Measurements from ENCODE around the gene PRRX1.
A peak's percentile ranks its signal among the peaks of the same experiment; 100 is the strongest.

PRRX1 gene

DNA sequence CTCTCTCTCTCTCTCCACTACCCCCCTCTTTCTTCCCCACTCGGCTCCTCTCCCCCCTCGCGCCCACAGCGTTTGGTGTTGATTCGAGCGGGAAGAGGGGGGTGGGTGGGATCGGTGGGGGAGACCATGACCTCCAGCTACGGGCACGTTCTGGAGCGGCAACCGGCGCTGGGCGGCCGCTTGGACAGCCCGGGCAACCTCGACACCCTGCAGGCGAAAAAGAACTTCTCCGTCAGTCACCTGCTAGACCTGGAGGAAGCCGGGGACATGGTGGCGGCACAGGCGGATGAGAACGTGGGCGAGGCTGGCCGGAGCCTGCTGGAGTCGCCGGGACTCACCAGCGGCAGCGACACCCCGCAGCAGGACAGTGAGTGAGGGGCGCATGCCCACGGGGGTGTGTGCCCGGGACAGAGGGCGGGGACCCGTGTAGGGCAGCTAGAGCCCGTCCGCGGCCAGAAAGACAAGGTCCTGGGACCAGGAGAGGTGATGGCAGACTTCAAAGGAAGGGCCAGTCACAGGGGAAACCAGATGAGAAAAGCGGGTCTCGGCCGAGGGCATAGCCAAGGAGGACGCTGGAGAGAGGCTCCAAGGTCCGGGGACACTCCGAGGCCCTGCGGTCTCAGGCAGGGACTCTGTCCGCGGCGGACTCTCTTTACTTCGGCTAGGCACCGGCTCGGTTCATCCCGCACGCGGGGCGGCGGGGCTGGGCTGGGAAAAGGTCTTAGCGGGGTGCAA lies at the start of gene PRRX1 (continued):
- TF ChIP-seq ZNF133 (tag by site-specific recombination; IDR thresholded peaks at IDR 0.05), result no peak
- no peak for TF ChIP-seq ZNF837 (tag by site-specific recombination; IDR thresholded peaks at IDR 0.05)
- TF ChIP-seq ZNF155 (tag by site-specific recombination; IDR thresholded peaks at IDR 0.05), result no peak
- TF ChIP-seq ZNF302 (tag by site-specific recombination; IDR thresholded peaks at IDR 0.05; ENCODE audit: low read depth), result no peak
- TF ChIP-seq, protein P1, sequence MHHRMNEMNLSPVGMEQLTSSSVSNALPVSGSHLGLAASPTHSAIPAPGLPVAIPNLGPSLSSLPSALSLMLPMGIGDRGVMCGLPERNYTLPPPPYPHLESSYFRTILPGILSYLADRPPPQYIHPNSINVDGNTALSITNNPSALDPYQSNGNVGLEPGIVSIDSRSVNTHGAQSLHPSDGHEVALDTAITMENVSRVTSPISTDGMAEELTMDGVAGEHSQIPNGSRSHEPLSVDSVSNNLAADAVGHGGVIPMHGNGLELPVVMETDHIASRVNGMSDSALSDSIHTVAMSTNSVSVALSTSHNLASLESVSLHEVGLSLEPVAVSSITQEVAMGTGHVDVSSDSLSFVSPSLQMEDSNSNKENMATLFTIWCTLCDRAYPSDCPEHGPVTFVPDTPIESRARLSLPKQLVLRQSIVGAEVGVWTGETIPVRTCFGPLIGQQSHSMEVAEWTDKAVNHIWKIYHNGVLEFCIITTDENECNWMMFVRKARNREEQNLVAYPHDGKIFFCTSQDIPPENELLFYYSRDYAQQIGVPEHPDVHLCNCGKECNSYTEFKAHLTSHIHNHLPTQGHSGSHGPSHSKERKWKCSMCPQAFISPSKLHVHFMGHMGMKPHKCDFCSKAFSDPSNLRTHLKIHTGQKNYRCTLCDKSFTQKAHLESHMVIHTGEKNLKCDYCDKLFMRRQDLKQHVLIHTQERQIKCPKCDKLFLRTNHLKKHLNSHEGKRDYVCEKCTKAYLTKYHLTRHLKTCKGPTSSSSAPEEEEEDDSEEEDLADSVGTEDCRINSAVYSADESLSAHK (tag by site-specific recombination; IDR thresholded peaks at IDR 0.05), result no peak
- no peak for TF ChIP-seq ZNF768 (tag by site-specific recombination; IDR thresholded peaks at IDR 0.05)
- TF ChIP-seq ZNF174 (tag by site-specific recombination; IDR thresholded peaks at IDR 0.05), result no peak
- no peak for TF ChIP-seq ZNF223 (tag by site-specific recombination; IDR thresholded peaks at IDR 0.05)
- TF ChIP-seq, protein P2, sequence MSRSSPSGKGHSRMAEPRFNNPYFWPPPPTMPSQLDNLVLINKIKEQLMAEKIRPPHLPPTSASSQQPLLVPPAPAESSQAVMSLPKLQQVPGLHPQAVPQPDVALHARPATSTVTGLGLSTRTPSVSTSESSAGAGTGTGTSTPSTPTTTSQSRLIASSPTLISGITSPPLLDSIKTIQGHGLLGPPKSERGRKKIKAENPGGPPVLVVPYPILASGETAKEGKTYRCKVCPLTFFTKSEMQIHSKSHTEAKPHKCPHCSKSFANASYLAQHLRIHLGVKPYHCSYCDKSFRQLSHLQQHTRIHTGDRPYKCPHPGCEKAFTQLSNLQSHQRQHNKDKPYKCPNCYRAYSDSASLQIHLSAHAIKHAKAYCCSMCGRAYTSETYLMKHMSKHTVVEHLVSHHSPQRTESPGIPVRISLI (tag by site-specific recombination; IDR thresholded peaks at IDR 0.05), result no peak
- TF ChIP-seq GLI4 (tag by site-specific recombination; IDR thresholded peaks at IDR 0.05), result 0 out of 2 replicates have a peak, but pooled peaks have one; percentile 22
- no peak for TF ChIP-seq GLIS1 (tag by site-specific recombination; IDR thresholded peaks at IDR 0.05)
- TF ChIP-seq, protein P3, sequence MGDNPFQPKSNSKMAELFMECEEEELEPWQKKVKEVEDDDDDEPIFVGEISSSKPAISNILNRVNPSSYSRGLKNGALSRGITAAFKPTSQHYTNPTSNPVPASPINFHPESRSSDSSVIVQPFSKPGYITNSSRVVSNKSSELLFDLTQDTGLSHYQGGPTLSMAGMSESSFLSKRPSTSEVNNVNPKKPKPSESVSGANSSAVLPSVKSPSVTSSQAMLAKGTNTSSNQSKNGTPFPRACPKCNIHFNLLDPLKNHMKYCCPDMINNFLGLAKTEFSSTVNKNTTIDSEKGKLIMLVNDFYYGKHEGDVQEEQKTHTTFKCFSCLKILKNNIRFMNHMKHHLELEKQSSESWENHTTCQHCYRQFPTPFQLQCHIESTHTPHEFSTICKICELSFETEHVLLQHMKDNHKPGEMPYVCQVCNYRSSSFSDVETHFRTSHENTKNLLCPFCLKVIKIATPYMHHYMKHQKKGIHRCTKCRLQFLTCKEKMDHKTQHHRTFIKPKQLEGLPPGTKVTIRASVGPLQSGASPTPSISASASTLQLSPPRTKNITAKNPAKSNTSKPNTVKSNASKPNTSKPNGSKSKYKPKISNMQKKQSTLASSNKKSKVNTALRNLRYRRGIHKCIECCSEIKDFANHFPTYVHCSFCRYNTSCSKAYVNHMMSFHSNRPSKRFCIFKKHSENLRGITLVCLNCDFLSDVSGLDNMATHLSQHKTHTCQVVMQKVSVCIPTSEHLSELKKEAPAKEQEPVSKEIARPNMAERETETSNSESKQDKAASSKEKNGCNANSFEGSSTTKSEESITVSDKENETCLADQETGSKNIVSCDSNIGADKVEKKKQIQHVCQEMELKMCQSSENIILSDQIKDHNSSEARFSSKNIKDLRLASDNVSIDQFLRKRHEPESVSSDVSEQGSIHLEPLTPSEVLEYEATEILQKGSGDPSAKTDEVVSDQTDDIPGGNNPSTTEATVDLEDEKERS (tag by site-specific recombination; IDR thresholded peaks at IDR 0.05), result no peak
- TF ChIP-seq ZNF426 (tag by site-specific recombination; IDR thresholded peaks at IDR 0.05), result no peak
- no peak for TF ChIP-seq ZNF10 (tag by site-specific recombination; IDR thresholded peaks at IDR 0.05)
- TF ChIP-seq, protein P4, sequence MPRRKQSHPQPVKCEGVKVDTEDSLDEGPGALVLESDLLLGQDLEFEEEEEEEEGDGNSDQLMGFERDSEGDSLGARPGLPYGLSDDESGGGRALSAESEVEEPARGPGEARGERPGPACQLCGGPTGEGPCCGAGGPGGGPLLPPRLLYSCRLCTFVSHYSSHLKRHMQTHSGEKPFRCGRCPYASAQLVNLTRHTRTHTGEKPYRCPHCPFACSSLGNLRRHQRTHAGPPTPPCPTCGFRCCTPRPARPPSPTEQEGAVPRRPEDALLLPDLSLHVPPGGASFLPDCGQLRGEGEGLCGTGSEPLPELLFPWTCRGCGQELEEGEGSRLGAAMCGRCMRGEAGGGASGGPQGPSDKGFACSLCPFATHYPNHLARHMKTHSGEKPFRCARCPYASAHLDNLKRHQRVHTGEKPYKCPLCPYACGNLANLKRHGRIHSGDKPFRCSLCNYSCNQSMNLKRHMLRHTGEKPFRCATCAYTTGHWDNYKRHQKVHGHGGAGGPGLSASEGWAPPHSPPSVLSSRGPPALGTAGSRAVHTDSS (tag by site-specific recombination; IDR thresholded peaks at IDR 0.05), result no peak
- no peak for TF ChIP-seq ZNF416 (tag by site-specific recombination; IDR thresholded peaks at IDR 0.05)
- TF ChIP-seq ZNF558 (tag by site-specific recombination; IDR thresholded peaks at IDR 0.05), result no peak
- TF ChIP-seq ZNF132 (tag by site-specific recombination; IDR thresholded peaks at IDR 0.05; ENCODE audit: borderline replicate concordance), result no peak
- TF ChIP-seq ZNF221 (tag by site-specific recombination; IDR thresholded peaks at IDR 0.05; ENCODE audit: borderline replicate concordance), result no peak
- TF ChIP-seq ZFP37 (tag by site-specific recombination; IDR thresholded peaks at IDR 0.05), result no peak
- TF ChIP-seq SALL2 (tag by site-specific recombination; IDR thresholded peaks at IDR 0.05; ENCODE audit: borderline replicate concordance), result no peak
- TF ChIP-seq ZNF623 (tag by site-specific recombination; IDR thresholded peaks at IDR 0.05), result no peak
- TF ChIP-seq, protein P5, sequence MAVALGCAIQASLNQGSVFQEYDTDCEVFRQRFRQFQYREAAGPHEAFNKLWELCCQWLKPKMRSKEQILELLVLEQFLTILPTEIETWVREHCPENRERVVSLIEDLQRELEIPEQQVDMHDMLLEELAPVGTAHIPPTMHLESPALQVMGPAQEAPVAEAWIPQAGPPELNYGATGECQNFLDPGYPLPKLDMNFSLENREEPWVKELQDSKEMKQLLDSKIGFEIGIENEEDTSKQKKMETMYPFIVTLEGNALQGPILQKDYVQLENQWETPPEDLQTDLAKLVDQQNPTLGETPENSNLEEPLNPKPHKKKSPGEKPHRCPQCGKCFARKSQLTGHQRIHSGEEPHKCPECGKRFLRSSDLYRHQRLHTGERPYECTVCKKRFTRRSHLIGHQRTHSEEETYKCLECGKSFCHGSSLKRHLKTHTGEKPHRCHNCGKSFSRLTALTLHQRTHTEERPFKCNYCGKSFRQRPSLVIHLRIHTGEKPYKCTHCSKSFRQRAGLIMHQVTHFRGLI (tag by site-specific recombination; IDR thresholded peaks at IDR 0.05), result no peak
- no peak for TF ChIP-seq KLF10 (tag by site-specific recombination; IDR thresholded peaks at IDR 0.05)
- no peak for TF ChIP-seq OSR2 (tag by site-specific recombination; IDR thresholded peaks at IDR 0.05)
- TF ChIP-seq ZNF292 (tag by site-specific recombination; IDR thresholded peaks at IDR 0.05; ENCODE audit: borderline replicate concordance, low read depth), result no peak
- no peak for TF ChIP-seq ZNF266 (tag by site-specific recombination; IDR thresholded peaks at IDR 0.05; ENCODE audit: low read depth)
- TF ChIP-seq MYNN (tag by site-specific recombination; IDR thresholded peaks at IDR 0.05; ENCODE audit: borderline replicate concordance), result no peak
- TF ChIP-seq KLF9 (tag by site-specific recombination; IDR thresholded peaks at IDR 0.05; ENCODE audit: low read depth), result peak; percentile 44; the same call in 1 of the 2 replicates
- TF ChIP-seq ZNF621 (tag by site-specific recombination; IDR thresholded peaks at IDR 0.05), result no peak
- TF ChIP-seq SP3 (tag by site-specific recombination; IDR thresholded peaks at IDR 0.05), result no peak; the same call in 1 of the 2 replicates
- TF ChIP-seq ZNF211 (tag by site-specific recombination; IDR thresholded peaks at IDR 0.05; ENCODE audit: low read depth), result no peak
